Activated T-cell treated with anti-CD3 and anti-CD28 coated beads, Interleukin-2, amount 50 U/mL, for 48 hours (primary cell): Measurements from ENCODE around the gene P4HB.
"Not testable (repeated sequence)": the region's sequence is repeated elsewhere in the genome, so short reads cannot be mapped to it uniquely, and the experiment has no call there.

Experiments used
- DNase-seq, 2 experiments: peaks; one replicate each; pipeline ENCODE4 v3.0.0-alpha.2; 2020

The P4HB gene

GRCh38 chr17:81844887-81845286 lies 15.4 kb downstream of the P4HB start:
- no peak for DNase-seq

- DNase-seq: no peak
These were observed 15.9 kb downstream of the P4HB start for GRCh38 chr17:81844327-81844851.

GRCh38 chr17:81843713-81844326 lies 16.5 kb downstream of the P4HB start:
- no peak for DNase-seq

- DNase-seq: no peak
These were observed 17.4 kb downstream of the P4HB start for GRCh38 chr17:81842725-81843504.

- DNase-seq: no peak
These were observed 18.0 kb downstream of the P4HB start for GRCh38 chr17:81842378-81842724.

- DNase-seq: no peak
These were observed 18.5 kb downstream of the P4HB start for GRCh38 chr17:81841866-81842265.

GRCh38 chr17:81840826-81841778 lies 19.2 kb downstream of the P4HB start:
- no peak for DNase-seq

- DNase-seq: not testable (repeated sequence)
These were observed 20.3 kb downstream of the P4HB start for GRCh38 chr17:81840059-81840458.

- DNase-seq: no peak
These were observed 21.0 kb downstream of the P4HB start for GRCh38 chr17:81839301-81839700.

- DNase-seq: no peak
These were observed 21.5 kb downstream of the P4HB start for GRCh38 chr17:81838753-81839255.

- no peak for DNase-seq
These were observed 22.7 kb downstream of the P4HB start for GRCh38 chr17:81837641-81838040.

GRCh38 chr17:81834831-81835267 lies 25.5 kb downstream of the P4HB start, which contains the start of gene PPP1R27:
Gene PPP1R27, minus strand, starts transcription at chr17:81835050. Its CDS starts 97 bp downstream, at chr17:81834953.
- DNase-seq: no peak

- DNase-seq: no peak
These were observed 26.2 kb downstream of the P4HB start for GRCh38 chr17:81833921-81834830.

- DNase-seq: peak; percentile 95 to 97
These were observed 27.0 kb downstream of the P4HB start, which contains the start of gene MCRIP1 for GRCh38 chr17:81833160-81833920. Gene MCRIP1, minus strand, starts transcription at chr17:81833291. Its CDS starts 8,785 bp downstream, at chr17:81824506.

GRCh38 chr17:81832608-81833159 lies 27.7 kb downstream of the P4HB start:
- peak; percentile 79 for DNase-seq

- peak; percentile 70 to 76 for DNase-seq
These were observed 28.3 kb downstream of the P4HB start for GRCh38 chr17:81831957-81832607.

GRCh38 chr17:81831563-81831956 lies 28.8 kb downstream of the P4HB start:
- DNase-seq: peak; percentile 49 to 58

- no peak for DNase-seq
These were observed 30.5 kb downstream of the P4HB start for GRCh38 chr17:81829858-81830257.

GRCh38 chr17:81828656-81829055 lies 31.7 kb downstream of the P4HB start:
- DNase-seq: no peak
